Activated naive CD4-positive, alpha-beta T cell treated with anti-CD3 and anti-CD28 coated beads, Interleukin-2, amount 50 U/mL, for 72 hours (primary cell): ENCODE results near the gene NQO2. TPM values are rescaled to one million over a fixed set of nuclear protein-coding genes. Genes with fewer than 3 reads are reported as not detected.
"Not testable (repeated sequence)": the region's sequence is repeated elsewhere in the genome, so short reads cannot be mapped to it uniquely, and the experiment has no call there.

Experiments used
- ATAC-seq, 2 donors: fragments of 150-1000 bp; cut with Tn5 transposase; 2 replicates each; pipeline ENCODE4 v1.10.0; 2021; ENCODE audit warnings: mild to moderate bottlenecking in 2 of 2, moderate library complexity in 2 of 2
- DNase-seq, 2 donors: peaks; one replicate each; pipeline ENCODE4 v3.0.0; 2021 to 2022; ENCODE audit warnings: low spot score in 2 of 2
- H3K27ac Mint-ChIP-seq, 2 donors: one replicate each; pipeline ENCODE4 v1.8.0; 2022; ENCODE audit warnings: mild to moderate bottlenecking in 2 of 2, mixed read lengths in 2 of 2
- H3K36me3 Mint-ChIP-seq, 2 donors: one replicate each; pipeline ENCODE4 v1.8.0; 2022; ENCODE audit warnings: mixed read lengths in 2 of 2
- H3K9me3 Mint-ChIP-seq, 2 donors: one replicate each; pipeline ENCODE4 v1.8.0; 2022; ENCODE audit warnings: mixed read lengths in 2 of 2
- total RNA-seq, 2 donors: library from RNA; stranded (reverse); gene quantifications; one replicate each; pipeline ENCODE4 v1.2.3, GENCODE V29; 2022

Gene NQO2
- total RNA-seq, 2 donors from 2014 or later, result 33.4 to 37.5 TPM

- Mint-ChIP-seq H3K27ac (no peak overlapping the region), H3K36me3 (no peaks in the 10 kb centered on the region), H3K9me3 (no peaks in the 10 kb centered on the region)
- no peak for DNase-seq
- ATAC-seq, result no peak
These were observed 34.7 kb upstream of the NQO2 start for GRCh38 chr6:2964793-2965505.

- no peaks in the 10 kb centered on the region for H3K36me3 Mint-ChIP-seq
- no peak for DNase-seq
- no peak for ATAC-seq
- H3K9me3 Mint-ChIP-seq, result no peaks in the 10 kb centered on the region
- no peak overlapping the region for H3K27ac Mint-ChIP-seq
These were observed 33.3 kb upstream of the NQO2 start for GRCh38 chr6:2966347-2966746.

GRCh38 chr6:2967936-2968335, 31.8 kb upstream of the NQO2 start:
- H3K27ac Mint-ChIP-seq, result no peak overlapping the region
- no peak for ATAC-seq
- no peaks in the 10 kb centered on the region for H3K9me3 Mint-ChIP-seq
- H3K36me3 Mint-ChIP-seq, result peaks cover 5 to 13% of the 10 kb centered on the region in 2 donors
- DNase-seq, result no peak

- ATAC-seq (no peak), DNase-seq (no peak)
- Mint-ChIP-seq H3K27ac (no peak overlapping the region), H3K36me3 (peaks cover 5 to 19% of the 10 kb centered on the region in 2 donors), H3K9me3 (peaks cover 0 to 4% of the 10 kb centered on the region in 2 donors)
These were observed 31.0 kb upstream of the NQO2 start for GRCh38 chr6:2968600-2969135.

GRCh38 chr6:2969549-2969948, 30.1 kb upstream of the NQO2 start:
- ATAC-seq (no peak), DNase-seq (no peak)
- Mint-ChIP-seq H3K36me3 (peaks cover 5 to 20% of the 10 kb centered on the region in 2 donors), H3K9me3 (peaks cover 0 to 4% of the 10 kb centered on the region in 2 donors), H3K27ac (no peak overlapping the region)

- DNase-seq (no peak), ATAC-seq (no peak)
- H3K27ac Mint-ChIP-seq, result peak overlapping the region; percentile 57 to 82
- H3K9me3 Mint-ChIP-seq, result peaks cover 0 to 4% of the 10 kb centered on the region in 2 donors
- H3K36me3 Mint-ChIP-seq, result peaks cover 5 to 20% of the 10 kb centered on the region in 2 donors
These were observed 29.5 kb upstream of the NQO2 start for GRCh38 chr6:2970034-2970685.

- peak; percentile 79 to 88 for ATAC-seq
- H3K9me3 Mint-ChIP-seq, result peaks cover 0 to 4% of the 10 kb centered on the region in 2 donors
- peaks cover 5 to 20% of the 10 kb centered on the region in 2 donors for H3K36me3 Mint-ChIP-seq
- peak; percentile 62 to 65 for DNase-seq
- peak overlapping the region; percentile 57 to 82 for H3K27ac Mint-ChIP-seq
These were observed 28.8 kb upstream of the NQO2 start for GRCh38 chr6:2970753-2971419.

GRCh38 chr6:2971420-2972218, 28.1 kb upstream of the NQO2 start, which contains the start of gene SERPINB6:
Gene SERPINB6, minus strand, starts transcription at chr6:2971567. Its CDS starts 12,235 bp downstream, at chr6:2959332.
- Mint-ChIP-seq H3K36me3 (peaks cover 5 to 20% of the 10 kb centered on the region in 2 donors), H3K9me3 (peaks cover 0 to 4% of the 10 kb centered on the region in 2 donors), H3K27ac (peak within 1 kb of the TSS; percentile 57 to 93)
- DNase-seq, result peak in 1 of 2 donors; percentile 57
- peak; percentile 63 to 74 for ATAC-seq

- not testable (repeated sequence) for ATAC-seq, H3K9me3 Mint-ChIP-seq, DNase-seq
- Mint-ChIP-seq H3K27ac (peak overlapping the region in 1 of 2 donors; percentile 93), H3K36me3 (peaks cover 5 to 20% of the 10 kb centered on the region in 2 donors)
These were observed 27.5 kb upstream of the NQO2 start for GRCh38 chr6:2972219-2972487.

- peaks cover 5 to 20% of the 10 kb centered on the region in 2 donors for H3K36me3 Mint-ChIP-seq
- not testable (repeated sequence) for ATAC-seq, H3K9me3 Mint-ChIP-seq, H3K27ac Mint-ChIP-seq, DNase-seq
These were observed 27.0 kb upstream of the NQO2 start for GRCh38 chr6:2972685-2973084.

GRCh38 chr6:2973180-2973579, 26.5 kb upstream of the NQO2 start:
- ATAC-seq, DNase-seq, H3K9me3 Mint-ChIP-seq, H3K27ac Mint-ChIP-seq: not testable (repeated sequence)
- H3K36me3 Mint-ChIP-seq, result peaks cover 5 to 20% of the 10 kb centered on the region in 2 donors

- Mint-ChIP-seq H3K36me3 (peaks cover 5 to 20% of the 10 kb centered on the region in 2 donors), H3K9me3 (peaks cover 0 to 4% of the 10 kb centered on the region in 2 donors), H3K27ac (no peak overlapping the region)
- DNase-seq, result no peak
- ATAC-seq, result no peak
These were observed 26.0 kb upstream of the NQO2 start for GRCh38 chr6:2973676-2974075.

- Mint-ChIP-seq H3K36me3 (peaks cover 5 to 20% of the 10 kb centered on the region in 2 donors), H3K9me3 (peaks cover 0 to 4% of the 10 kb centered on the region in 2 donors), H3K27ac (peak overlapping the region in 1 of 2 donors; percentile 22)
- DNase-seq (no peak), ATAC-seq (peak in 1 of 2 donors; percentile 42)
These were observed 23.6 kb upstream of the NQO2 start for GRCh38 chr6:2976060-2976459.

- ATAC-seq (peak; percentile 45 to 60), DNase-seq (no peak)
- peaks cover 5 to 19% of the 10 kb centered on the region in 2 donors for H3K36me3 Mint-ChIP-seq
- H3K9me3 Mint-ChIP-seq, result peaks cover 0 to 4% of the 10 kb centered on the region in 2 donors
- H3K27ac Mint-ChIP-seq, result peak overlapping the region; percentile 22 to 39
These were observed 23.1 kb upstream of the NQO2 start for GRCh38 chr6:2976571-2977085.

- DNase-seq (no peak), ATAC-seq (no peak)
- peaks cover 0 to 13% of the 10 kb centered on the region in 2 donors for H3K36me3 Mint-ChIP-seq
- peaks cover 0 to 4% of the 10 kb centered on the region in 2 donors for H3K9me3 Mint-ChIP-seq
- H3K27ac Mint-ChIP-seq, result peak overlapping the region; percentile 22 to 23
These were observed 22.4 kb upstream of the NQO2 start for GRCh38 chr6:2977290-2977689.
